ENCODE results near the gene SRPK2.

- TF ChIP-seq EZH2 (IDR thresholded peaks at IDR 0.05; ENCODE audit: borderline replicate concordance, low read length) (no peak), CTCF (IDR thresholded peaks at IDR 0.05; ENCODE audit: low read length) (no peak)
Observed at GRCh38 chr7:105234886-105235285, 153.8 kb downstream of the SRPK2 start.

Data from OCI-LY1 (cell line).